GM19035 (cell line): ENCODE data around the gene TRIM6.

Source experiments
- ATAC-seq: cut with Tn5 transposase; IDR thresholded peaks from one replicate; pipeline ENCODE4 v1.9.1; 2021; ENCODE audit not compliant: unreplicated experiment

TRIM6 gene

DNA sequence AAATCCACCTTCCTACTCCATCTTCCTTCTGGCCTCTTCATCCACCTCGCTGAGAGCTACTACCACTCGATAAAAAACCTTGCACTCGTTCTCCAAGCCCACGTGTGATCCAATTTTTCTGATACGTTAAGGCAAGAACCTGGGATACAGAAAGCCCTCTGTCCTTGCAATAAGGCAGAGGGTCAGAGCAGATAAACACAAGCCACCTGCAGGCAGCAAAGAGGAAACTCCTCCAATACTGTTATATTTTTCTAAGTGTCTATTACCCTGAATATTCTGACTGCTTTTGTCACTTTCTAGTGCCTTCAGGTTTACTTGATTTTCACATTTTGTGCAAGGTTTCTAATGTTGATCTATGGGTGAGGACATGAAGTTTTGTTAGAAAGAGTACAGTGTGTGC is 61.9 kb downstream of the TRIM6 start:
- no peak for ATAC-seq
